Measurements from ENCODE around the gene IFT74. TPM values are rescaled to one million over a fixed set of nuclear protein-coding genes. Genes with fewer than 3 reads are reported as not detected.

IFT74 gene
- total RNA-seq, 1 experiment from 2014 or later = 6.2 TPM

GRCh38 chr9:27059907-27060306 lies 103.7 kb downstream of the IFT74 start:
- Histone ChIP-seq H3F3A (ENCODE audit: low read length, unreplicated experiment) (no peaks in the 10 kb centered on the region), H3K36me3 (ENCODE audit: low read depth, low read length) (no peaks in the 10 kb centered on the region), H4K20me1 (ENCODE audit: low read length) (no peaks in the 10 kb centered on the region), H3K4me2 (ENCODE audit: low read length) (no peak overlapping the region), H3K27me3 (ENCODE audit: low read length) (no peaks in the 10 kb centered on the region), H2AFZ (ENCODE audit: low read length) (no peak overlapping the region), H3K27ac (ENCODE audit: low read length) (no peak overlapping the region), H3K4me1 (ENCODE audit: insufficient read depth, low read length) (no peaks in the 10 kb centered on the region), H3K9ac (ENCODE audit: low read length) (no peak overlapping the region), H3K9me3 (ENCODE audit: low read length) (no peaks in the 10 kb centered on the region), H3K9me2 (replicated peaks; ENCODE audit: low read length) (no peaks in the 10 kb centered on the region), H3K4me3 (ENCODE audit: low read length) (no peak overlapping the region), H3K79me2 (ENCODE audit: low read length) (no peaks in the 10 kb centered on the region)
- DNase-seq (no peak), ATAC-seq (no peak)
- ChIA-PET CTCF (interaction anchor here (0.6 kb wide), 2 partner anchors 29 to 463 kb away, joined by 8 to 14 read pairs; no protein-coding TSS in a partner anchor), POLR2A (ENCODE audit: unreplicated experiment) (no interaction called here)
- intact Hi-C loops (cut with micrococcal nuclease) = no loop called here
- TF ChIP-seq EZH2phosphoT487 (IDR thresholded peaks at IDR 0.05; ENCODE audit: borderline replicate concordance, low read length) (no peak), EZH2 (IDR thresholded peaks at IDR 0.05; ENCODE audit: low read length, unreplicated experiment) (no peak), CTCF (conservative IDR thresholded peaks at IDR 0.05; ENCODE audit: low read depth, low read length) (no peak)
- no TSS peak for BruUV-seq (replicated peaks)

- TF ChIP-seq CTCF (conservative IDR thresholded peaks at IDR 0.05; ENCODE audit: low read depth, low read length) (no peak), EZH2phosphoT487 (IDR thresholded peaks at IDR 0.05; ENCODE audit: borderline replicate concordance, low read length) (no peak), EZH2 (IDR thresholded peaks at IDR 0.05; ENCODE audit: low read length, unreplicated experiment) (no peak)
- H2AFZ ChIP-seq (ENCODE audit: low read length) = no peak overlapping the region
- H3F3A ChIP-seq (ENCODE audit: low read length, unreplicated experiment) = no peaks in the 10 kb centered on the region
- BruUV-seq (replicated peaks) = no TSS peak
- H4K20me1 ChIP-seq (ENCODE audit: low read length) = no peaks in the 10 kb centered on the region
- H3K36me3 ChIP-seq (ENCODE audit: low read depth, low read length) = no peaks in the 10 kb centered on the region
- H3K27me3 ChIP-seq (ENCODE audit: low read length) = no peaks in the 10 kb centered on the region
- POLR2A ChIA-PET (ENCODE audit: unreplicated experiment) = no interaction called here
- H3K4me1 ChIP-seq (ENCODE audit: insufficient read depth, low read length) = no peaks in the 10 kb centered on the region
- H3K27ac ChIP-seq (ENCODE audit: low read length) = no peak overlapping the region
- no peak for ATAC-seq
- H3K9ac ChIP-seq (ENCODE audit: low read length) = no peak overlapping the region
- H3K9me2 ChIP-seq (replicated peaks; ENCODE audit: low read length) = no peaks in the 10 kb centered on the region
- no peak for DNase-seq
- intact Hi-C loops (cut with micrococcal nuclease) = no loop called here
- CTCF ChIA-PET = no interaction called here
- H3K9me3 ChIP-seq (ENCODE audit: low read length) = no peaks in the 10 kb centered on the region
- H3K4me2 ChIP-seq (ENCODE audit: low read length) = no peak overlapping the region
- no peak overlapping the region for H3K4me3 ChIP-seq (ENCODE audit: low read length)
- H3K79me2 ChIP-seq (ENCODE audit: low read length) = no peaks in the 10 kb centered on the region
Measured at GRCh38 chr9:27065288-27065687, 109.1 kb downstream of the IFT74 start.

- CTCF ChIA-PET = no interaction called here
- no peak for ATAC-seq
- BruUV-seq (replicated peaks) = no TSS peak
Measured at GRCh38 chr9:27073841-27074728, 117.9 kb downstream of the IFT74 start.

More at GRCh38 chr9:27073841-27074728, 117.9 kb downstream of the IFT74 start:
- Histone ChIP-seq H3K9me3 (ENCODE audit: low read length) (no peaks in the 10 kb centered on the region), H3K4me1 (ENCODE audit: insufficient read depth, low read length) (no peaks in the 10 kb centered on the region), H3K9ac (ENCODE audit: low read length) (no peak overlapping the region), H3F3A (ENCODE audit: low read length, unreplicated experiment) (no peaks in the 10 kb centered on the region), H3K27me3 (ENCODE audit: low read length) (no peaks in the 10 kb centered on the region), H3K79me2 (ENCODE audit: low read length) (no peaks in the 10 kb centered on the region), H3K9me2 (replicated peaks; ENCODE audit: low read length) (no peaks in the 10 kb centered on the region), H4K20me1 (ENCODE audit: low read length) (no peaks in the 10 kb centered on the region), H3K27ac (ENCODE audit: low read length) (no peak overlapping the region), H3K4me2 (ENCODE audit: low read length) (no peak overlapping the region), H2AFZ (ENCODE audit: low read length) (no peak overlapping the region), H3K36me3 (ENCODE audit: low read depth, low read length) (no peaks in the 10 kb centered on the region), H3K4me3 (ENCODE audit: low read length) (no peak overlapping the region)
- no peak for DNase-seq
- intact Hi-C loops (cut with micrococcal nuclease) = no loop called here
- POLR2A ChIA-PET (ENCODE audit: unreplicated experiment) = no interaction called here
- no peak for TF ChIP-seq EZH2phosphoT487 (IDR thresholded peaks at IDR 0.05; ENCODE audit: borderline replicate concordance, low read length)
